PC-9 (cell line): ENCODE measurements around the gene HBB. TPM values are rescaled to one million over a fixed set of nuclear protein-coding genes. Genes with fewer than 3 reads are reported as not detected.

Experiments
- BruUV-seq: library from RNA; stranded (reverse); fragments of 400-500 nt; replicated peaks from 2 replicates; lab custom pipeline; 2021; lab: Mats Ljungman, UMichigan
- CTCF ChIA-PET: fragments of 300-600 bp; sonication (Branson Sonifier 250); formaldehyde crosslinking; loops from one replicate; lab custom pipeline; 2022; ENCODE audit warnings: antibody characterized with exemption; lab: Charles Lee
- POLR2A ChIA-PET: fragments of 300-600 bp; sonication (Branson Sonifier 250); formaldehyde crosslinking; loops from one replicate; lab custom pipeline; 2022; ENCODE audit warnings: antibody characterized with exemption; ENCODE audit not compliant: unreplicated experiment; lab: Charles Lee
- DNase-seq, 2 experiments: peaks; one replicate each; pipeline versions ENCODE4 v3.0.0 to v3.0.0-alpha.2; 2015 to 2022; ENCODE audit warnings: mixed read lengths in 1 of 2
- H2AFZ ChIP-seq: fragments of 200-600 bp; sonication (generic); 2 replicates; pipeline ENCODE4 v1.8.1; 2017; ENCODE audit warnings: antibody characterized with exemption
- H3F3A ChIP-seq: fragments of 200-600 bp; sonication (generic); 2 replicates; pipeline ENCODE4 v1.8.1; 2017; ENCODE audit warnings: antibody characterized with exemption, mild to moderate bottlenecking, low read depth; ENCODE audit not compliant: insufficient read depth
- H3K27ac ChIP-seq: fragments of 200-600 bp; sonication (generic); 2 replicates; pipeline ENCODE4 v1.6.1; 2016; ENCODE audit warnings: mixed run types
- H3K27me3 ChIP-seq: fragments of 200-600 bp; sonication (generic); 2 replicates; pipeline ENCODE4 v1.6.1; 2016; ENCODE audit warnings: low read depth, mixed run types; ENCODE audit not compliant: insufficient read depth
- H3K36me3 ChIP-seq: fragments of 200-600 bp; sonication (generic); 2 replicates; pipeline ENCODE4 v1.6.1; 2016; ENCODE audit warnings: low read depth, mixed run types
- H3K4me1 ChIP-seq: fragments of 200-600 bp; sonication (generic); replicated peaks from 2 replicates; pipeline ENCODE4 v1.6.1; 2016; ENCODE audit warnings: mixed run types; ENCODE audit not compliant: insufficient read depth
- H3K4me2 ChIP-seq: fragments of 200-600 bp; sonication (generic); 2 replicates; pipeline ENCODE4 v1.6.1; 2017; ENCODE audit warnings: mixed run types
- H3K4me3 ChIP-seq: fragments of 200-600 bp; sonication (generic); 2 replicates; pipeline ENCODE4 v1.6.1; 2016; ENCODE audit warnings: mixed run types
- H3K79me2 ChIP-seq: fragments of 200-600 bp; sonication (generic); 2 replicates; pipeline ENCODE4 v1.6.1; 2017; ENCODE audit warnings: low read depth, mixed run types
- H3K9me2 ChIP-seq: fragments of 200-600 bp; sonication (generic); 2 replicates; pipeline ENCODE4 v1.8.1; 2017; ENCODE audit warnings: mild to moderate bottlenecking; ENCODE audit not compliant: insufficient read depth
- H3K9me3 ChIP-seq: fragments of 200-600 bp; sonication (generic); 2 replicates; pipeline ENCODE4 v1.8.1; 2016; ENCODE audit warnings: low read depth; ENCODE audit not compliant: insufficient read depth
- H4K20me1 ChIP-seq: fragments of 200-600 bp; sonication (generic); 2 replicates; pipeline ENCODE4 v1.8.1; 2017; ENCODE audit not compliant: insufficient read depth
- EZH2 ChIP-seq: fragments of 200-600 bp; sonication (generic); IDR thresholded peaks from 2 replicates; pipeline ENCODE4 v1.8.0; 2017; ENCODE audit warnings: antibody characterized with exemption, low read depth
- intact Hi-C: fragments of 100-400 bp; cut with micrococcal nuclease; formaldehyde crosslinking; loops from one replicate; pipeline ENCODE4 v1.10.0; 2022; ENCODE audit not compliant: unreplicated experiment
- total RNA-seq: library from RNA; stranded (reverse); gene quantifications from 2 replicates; pipeline ENCODE4 v1.2.3, GENCODE V29; 2021
- TF ChIP-seq, protein P1 (sequence below): fragments of 200-600 bp; sonication (generic); conservative IDR thresholded peaks from 2 replicates; pipeline ENCODE4 v1.6.1; 2017; ENCODE audit warnings: mixed run types, antibody characterized with exemption, mild to moderate bottlenecking, moderate library complexity

Gene HBB
- total RNA-seq, 1 experiment from 2014 or later: not detected

DNA sequence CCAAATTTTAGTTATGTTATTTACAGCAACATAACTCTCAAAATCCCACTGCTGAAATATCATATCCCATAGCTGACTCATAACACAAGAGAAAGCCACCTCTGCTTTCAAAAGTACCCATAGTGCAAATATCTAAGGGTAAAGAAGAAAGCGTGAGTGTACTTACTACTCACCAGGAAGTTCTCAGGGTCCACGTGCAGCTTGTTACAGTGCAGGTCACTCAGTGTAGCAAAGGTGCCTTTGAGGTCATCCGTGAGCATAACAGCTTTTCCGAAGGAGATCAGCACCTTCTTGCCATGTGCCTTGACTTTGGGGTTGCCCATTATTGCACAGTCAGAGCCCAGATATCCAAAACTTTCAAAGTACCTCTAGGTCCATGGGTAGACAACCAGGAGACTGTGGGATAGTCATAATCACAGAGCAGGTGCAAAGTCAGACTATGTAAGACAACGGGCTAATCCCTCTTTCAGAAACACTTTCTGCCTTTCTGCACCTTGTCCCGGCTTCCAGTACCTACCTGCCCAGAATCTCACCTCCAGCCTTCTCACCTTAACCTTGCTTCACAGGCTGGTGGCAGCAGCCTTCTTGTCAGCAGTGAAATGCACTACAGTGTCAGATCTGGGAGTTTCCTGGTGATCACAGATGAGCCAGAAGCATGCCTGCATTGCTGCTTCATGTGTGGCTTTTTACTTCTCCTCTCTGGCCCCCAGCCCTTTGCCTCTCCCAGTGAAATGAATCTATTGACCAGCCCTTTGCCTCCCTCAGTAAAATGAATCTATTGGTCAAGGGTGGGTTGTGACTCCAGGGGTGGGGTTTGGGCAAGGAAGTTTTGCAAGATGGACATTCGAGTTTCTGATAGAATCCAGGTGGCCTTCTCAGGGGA is 16.3 kb upstream of the HBB start:
- intact Hi-C loops: no loop called here
- H4K20me1 ChIP-seq: no peaks in the 10 kb centered on the region
- no TSS peak for BruUV-seq

DNA sequence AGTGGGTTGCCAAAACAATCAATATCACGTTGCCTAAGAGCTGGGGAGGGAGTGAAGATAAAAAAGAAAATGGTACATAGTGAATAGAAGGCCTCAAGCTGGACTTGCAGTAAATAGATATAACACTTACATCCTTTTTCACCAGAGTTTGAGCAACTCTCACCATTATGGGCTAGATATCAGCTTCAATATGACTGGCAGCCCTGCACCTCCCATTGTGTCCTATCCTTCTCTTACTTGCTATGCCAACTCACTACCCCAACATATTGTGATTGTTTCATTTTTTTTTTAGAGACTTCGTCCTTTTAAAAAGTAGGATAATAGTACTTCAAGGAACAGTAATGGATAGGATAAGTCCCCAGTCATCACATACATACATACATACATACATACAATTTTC is 15.3 kb upstream of the HBB start:
- H3K4me2 ChIP-seq: no peak overlapping the region
- H3K4me3 ChIP-seq: no peak overlapping the region
- intact Hi-C loops: no loop called here
- H3K36me3 ChIP-seq: no peaks in the 10 kb centered on the region
- H2AFZ ChIP-seq: no peak overlapping the region
- H3K4me1 ChIP-seq: no peaks in the 10 kb centered on the region
- no TSS peak for BruUV-seq
- no peaks in the 10 kb centered on the region for H3K9me2 ChIP-seq
- no peaks in the 10 kb centered on the region for H3F3A ChIP-seq
- DNase-seq: no peak
- CTCF ChIA-PET: no interaction called here
- no peaks in the 10 kb centered on the region for H4K20me1 ChIP-seq
- no peaks in the 10 kb centered on the region for H3K27me3 ChIP-seq
- no peak overlapping the region for H3K27ac ChIP-seq
- TF ChIP-seq, protein P1, sequence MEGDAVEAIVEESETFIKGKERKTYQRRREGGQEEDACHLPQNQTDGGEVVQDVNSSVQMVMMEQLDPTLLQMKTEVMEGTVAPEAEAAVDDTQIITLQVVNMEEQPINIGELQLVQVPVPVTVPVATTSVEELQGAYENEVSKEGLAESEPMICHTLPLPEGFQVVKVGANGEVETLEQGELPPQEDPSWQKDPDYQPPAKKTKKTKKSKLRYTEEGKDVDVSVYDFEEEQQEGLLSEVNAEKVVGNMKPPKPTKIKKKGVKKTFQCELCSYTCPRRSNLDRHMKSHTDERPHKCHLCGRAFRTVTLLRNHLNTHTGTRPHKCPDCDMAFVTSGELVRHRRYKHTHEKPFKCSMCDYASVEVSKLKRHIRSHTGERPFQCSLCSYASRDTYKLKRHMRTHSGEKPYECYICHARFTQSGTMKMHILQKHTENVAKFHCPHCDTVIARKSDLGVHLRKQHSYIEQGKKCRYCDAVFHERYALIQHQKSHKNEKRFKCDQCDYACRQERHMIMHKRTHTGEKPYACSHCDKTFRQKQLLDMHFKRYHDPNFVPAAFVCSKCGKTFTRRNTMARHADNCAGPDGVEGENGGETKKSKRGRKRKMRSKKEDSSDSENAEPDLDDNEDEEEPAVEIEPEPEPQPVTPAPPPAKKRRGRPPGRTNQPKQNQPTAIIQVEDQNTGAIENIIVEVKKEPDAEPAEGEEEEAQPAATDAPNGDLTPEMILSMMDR: no peak
- TF ChIP-seq EZH2: no peak
- H3K9me3 ChIP-seq: no peaks in the 10 kb centered on the region
- H3K79me2 ChIP-seq: no peaks in the 10 kb centered on the region
- POLR2A ChIA-PET: no interaction called here

More for the DNA sequence above, 16.3 kb upstream of the HBB start:
- H3K4me2 ChIP-seq: no peak overlapping the region
- H3K27me3 ChIP-seq: no peaks in the 10 kb centered on the region
- no peaks in the 10 kb centered on the region for H3K4me1 ChIP-seq
- no peak overlapping the region for H3K27ac ChIP-seq
- no peak overlapping the region for H2AFZ ChIP-seq
- no peak for TF ChIP-seq EZH2
- TF ChIP-seq, protein P1: no peak
- H3K9me3 ChIP-seq: no peaks in the 10 kb centered on the region
- H3K9me2 ChIP-seq: no peaks in the 10 kb centered on the region
- no peaks in the 10 kb centered on the region for H3K79me2 ChIP-seq
- H3K4me3 ChIP-seq: no peak overlapping the region
- CTCF ChIA-PET: no interaction called here
- no peak for DNase-seq
- H3F3A ChIP-seq: no peaks in the 10 kb centered on the region
- POLR2A ChIA-PET: no interaction called here
- no peaks in the 10 kb centered on the region for H3K36me3 ChIP-seq

DNA sequence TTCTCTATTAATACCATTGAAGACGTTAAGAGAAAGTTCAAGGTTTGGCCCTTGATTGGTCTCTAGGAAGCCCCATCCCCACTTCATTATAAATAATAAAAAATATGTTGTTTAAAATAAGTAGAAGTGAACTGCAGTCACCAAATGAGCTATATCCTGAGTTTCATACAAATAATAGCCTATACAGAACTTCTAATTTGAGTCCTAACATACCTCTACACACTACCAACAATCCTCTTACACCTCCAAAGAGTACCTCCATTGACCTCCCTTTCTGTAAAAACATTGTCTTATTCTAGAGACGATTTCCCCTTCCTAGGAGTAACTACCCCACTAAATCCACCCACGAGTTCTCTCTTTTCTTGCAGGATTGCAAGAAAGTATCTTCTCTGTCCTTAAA is 14.6 kb upstream of the HBB start:
- no TSS peak for BruUV-seq
- H2AFZ ChIP-seq: no peak overlapping the region
- no peak overlapping the region for H3K4me2 ChIP-seq
- no peaks in the 10 kb centered on the region for H3K4me1 ChIP-seq
- H3K27ac ChIP-seq: no peak overlapping the region
- no peaks in the 10 kb centered on the region for H3F3A ChIP-seq
- H3K36me3 ChIP-seq: no peaks in the 10 kb centered on the region
- H3K79me2 ChIP-seq: no peaks in the 10 kb centered on the region
- H4K20me1 ChIP-seq: no peaks in the 10 kb centered on the region
- H3K4me3 ChIP-seq: no peak overlapping the region
- intact Hi-C loops: no loop called here
- CTCF ChIA-PET: no interaction called here
- POLR2A ChIA-PET: no interaction called here
- H3K9me2 ChIP-seq: no peaks in the 10 kb centered on the region
- H3K27me3 ChIP-seq: no peaks in the 10 kb centered on the region
- no peak for DNase-seq
- no peak for TF ChIP-seq EZH2
- TF ChIP-seq, protein P1: no peak
- no peaks in the 10 kb centered on the region for H3K9me3 ChIP-seq
